H9 (cell line): ENCODE results near the gene PPIP5K2. TPM values are rescaled to one million over a fixed set of nuclear protein-coding genes. Genes with fewer than 3 reads are reported as not detected.
A peak's percentile ranks its signal among the peaks of the same experiment; 100 is the strongest.

Source experiments
- DNase-seq: peaks from one replicate; pipeline ENCODE4 v3.0.0-alpha.2; 2017
- H2AFZ ChIP-seq: one replicate; pipeline ENCODE4 v1.6.1; 2013; ENCODE audit warnings: mild to moderate bottlenecking, low read length, control low read depth, moderate library complexity
- H2AK5ac ChIP-seq: 2 replicates; pipeline ENCODE4 v1.6.1; 2013; ENCODE audit warnings: low read length, control low read depth, mixed read lengths; ENCODE audit not compliant: insufficient read length
- H2BK120ac ChIP-seq: one replicate; pipeline ENCODE4 v1.6.1; 2013; ENCODE audit warnings: low read depth, mild to moderate bottlenecking, low read length, control low read depth, inconsistent platforms; ENCODE audit not compliant: poor library complexity, severe bottlenecking
- H2BK12ac ChIP-seq: 2 replicates; pipeline ENCODE4 v1.6.1; 2013; ENCODE audit warnings: low read length, control low read depth, mixed read lengths, low read depth; ENCODE audit not compliant: insufficient read length
- H2BK15ac ChIP-seq: 2 replicates; pipeline ENCODE4 v1.6.1; 2013; ENCODE audit warnings: low read depth, low read length, control low read depth
- H2BK20ac ChIP-seq: one replicate; pipeline ENCODE4 v1.6.1; 2013; ENCODE audit warnings: low read depth, mild to moderate bottlenecking, low read length, control low read depth, inconsistent platforms; ENCODE audit not compliant: poor library complexity, severe bottlenecking
- H2BK5ac ChIP-seq: 2 replicates; pipeline ENCODE4 v1.6.1; 2013; ENCODE audit warnings: low read length, control low read depth, mixed read lengths; ENCODE audit not compliant: insufficient read length
- H3K14ac ChIP-seq: 2 replicates; pipeline ENCODE4 v1.6.1; 2013; ENCODE audit warnings: low read length, control low read depth; ENCODE audit not compliant: insufficient read depth
- H3K18ac ChIP-seq: 2 replicates; pipeline ENCODE4 v1.6.1; 2013; ENCODE audit warnings: low read depth, mild to moderate bottlenecking, mixed read lengths, low read length, control low read depth; ENCODE audit not compliant: insufficient read length
- H3K23ac ChIP-seq: 2 replicates; pipeline ENCODE4 v1.6.1; 2013; ENCODE audit warnings: low read length, control low read depth, mixed read lengths, low read depth; ENCODE audit not compliant: insufficient read length
- H3K23me2 ChIP-seq: 2 replicates; pipeline ENCODE4 v1.6.1; 2013; ENCODE audit warnings: low read depth, mild to moderate bottlenecking, mixed read lengths, low read length, control low read depth; ENCODE audit not compliant: insufficient read length, poor library complexity, severe bottlenecking
- H3K27ac ChIP-seq: 2 replicates; pipeline ENCODE4 v1.5.1; 2013; ENCODE audit warnings: low read length, control low read depth, mixed read lengths, low read depth; ENCODE audit not compliant: insufficient read length
- H3K27me3 ChIP-seq: 2 replicates; pipeline ENCODE4 v1.6.1; 2013; ENCODE audit warnings: low read length, control low read depth, inconsistent platforms; ENCODE audit not compliant: insufficient read depth
- H3K4ac ChIP-seq: 2 replicates; pipeline ENCODE4 v1.6.1; 2013; ENCODE audit warnings: low read depth, mild to moderate bottlenecking, control low read depth, inconsistent platforms, low read length, moderate library complexity
- H3K4me1 ChIP-seq: 2 replicates; pipeline ENCODE4 v1.6.1; 2013; ENCODE audit warnings: low read length, control low read depth, inconsistent platforms; ENCODE audit not compliant: insufficient read depth
- H3K4me2 ChIP-seq: 2 replicates; pipeline ENCODE4 v1.6.1; 2013; ENCODE audit warnings: low read length, control low read depth, mixed read lengths; ENCODE audit not compliant: insufficient read length, insufficient read depth
- H3K56ac ChIP-seq: 2 replicates; pipeline ENCODE4 v1.6.1; 2013; ENCODE audit warnings: low read depth, mild to moderate bottlenecking, mixed read lengths, low read length, control low read depth; ENCODE audit not compliant: insufficient read length
- H3K79me1 ChIP-seq: 2 replicates; pipeline ENCODE4 v1.6.1; 2013; ENCODE audit warnings: low read depth, mild to moderate bottlenecking, moderate library complexity, low read length, control low read depth, inconsistent platforms; ENCODE audit not compliant: insufficient read depth, poor library complexity, severe bottlenecking
- H3K79me2 ChIP-seq: 2 replicates; pipeline ENCODE4 v1.6.1; 2013; ENCODE audit warnings: low read length, control low read depth, inconsistent platforms; ENCODE audit not compliant: insufficient read depth
- H3K9ac ChIP-seq: 2 replicates; pipeline ENCODE4 v1.6.1; 2013; ENCODE audit warnings: low read length, control low read depth, mixed read lengths; ENCODE audit not compliant: insufficient read length; ENCODE audit errors: extremely low read depth
- H3K9me3 ChIP-seq: one replicate; pipeline ENCODE4 v1.6.1; 2013; ENCODE audit warnings: low read depth, low read length, inconsistent platforms; ENCODE audit not compliant: control insufficient read depth
- H3T11ph ChIP-seq: one replicate; pipeline ENCODE4 v1.6.1; 2013; ENCODE audit warnings: mild to moderate bottlenecking, low read length, control low read depth, inconsistent platforms
- H4K20me1 ChIP-seq: one replicate; pipeline ENCODE4 v1.6.1; 2013; ENCODE audit not compliant: control insufficient read depth, insufficient read length, insufficient read depth
- H4K5ac ChIP-seq: 2 replicates; pipeline ENCODE4 v1.6.1; 2013; ENCODE audit warnings: low read depth, mild to moderate bottlenecking, mixed read lengths, low read length, control low read depth; ENCODE audit not compliant: insufficient read length
- H4K8ac ChIP-seq: replicated peaks from 2 replicates; pipeline ENCODE4 v1.6.1; 2013; ENCODE audit warnings: low read length, control low read depth, mixed read lengths, low read depth; ENCODE audit not compliant: insufficient read length
- H4K91ac ChIP-seq: 2 replicates; pipeline ENCODE4 v1.6.1; 2013; ENCODE audit warnings: low read depth, mild to moderate bottlenecking, moderate library complexity, mixed read lengths, low read length, control low read depth; ENCODE audit not compliant: insufficient read length
- H3K27ac Mint-ChIP-seq, 3 experiments: 2 replicates in 2 of 3; 3 replicates in 1 of 3; pipeline ENCODE4 v1.8.0; 2020 to 2021; ENCODE audit warnings: mixed read lengths in 3 of 3, mild to moderate bottlenecking in 1 of 3, moderate library complexity in 1 of 3
- H3K27me3 Mint-ChIP-seq: 2 replicates; pipeline ENCODE4 v1.8.0; 2021; ENCODE audit warnings: low read depth, mild to moderate bottlenecking, moderate library complexity, mixed read lengths
- H3K36me3 Mint-ChIP-seq, 3 experiments: 2 replicates in 2 of 3; 3 replicates in 1 of 3; pipeline ENCODE4 v1.8.0; 2020 to 2021; ENCODE audit warnings: low read depth in 3 of 3, mixed read lengths in 3 of 3; ENCODE audit not compliant: insufficient read depth in 1 of 3
- H3K4me1 Mint-ChIP-seq, 2 experiments: 2 replicates each; pipeline ENCODE4 v1.8.0; 2020; ENCODE audit warnings: mixed read lengths in 2 of 2
- H3K4me3 Mint-ChIP-seq, 2 experiments: 2 replicates in 1 of 2; 3 replicates in 1 of 2; pipeline ENCODE4 v1.8.0; 2020 to 2021; ENCODE audit warnings: mild to moderate bottlenecking in 2 of 2, mixed read lengths in 2 of 2, moderate library complexity in 1 of 2
- H3K9me3 Mint-ChIP-seq, 2 experiments: 2 replicates in 1 of 2; 3 replicates in 1 of 2; pipeline ENCODE4 v1.8.0; 2020; ENCODE audit warnings: mild to moderate bottlenecking in 2 of 2, mixed read lengths in 2 of 2, moderate library complexity in 1 of 2
- CTCF ChIP-seq: fragments of 200-600 bp; sonication (generic); conservative IDR thresholded peaks from 3 replicates; pipeline ENCODE4 v1.8.0; 2021; ENCODE audit warnings: antibody characterized with exemption, mild to moderate bottlenecking
- WGBS: extraction: QIAGEN DNeasy Blood & Tissue Kit; methylation state at CpG from one replicate; pipeline ENCODE4 v1.1.7; 2013; ENCODE audit warnings: missing lambda C conversion rate, low lambda C conversion rate, mixed read lengths; ENCODE audit not compliant: insufficient read length; ENCODE audit errors: extremely low coverage; 5-methylcytosine and 5-hydroxymethylcytosine counted together
- total RNA-seq: library from RNA; stranded (reverse); gene quantifications from 2 replicates; pipeline ENCODE4 v1.2.1, GENCODE V29; 2021

PPIP5K2 gene
- total RNA-seq, 1 experiment from 2014 or later: 43.8 TPM

- no peak overlapping the region for H3K27ac Mint-ChIP-seq
- Histone ChIP-seq H2AFZ (no peak overlapping the region), H2BK120ac (no peak overlapping the region)
These were observed 2.1 kb downstream of the PPIP5K2 start for GRCh38 chr5:103122242-103122641.

More at GRCh38 chr5:103122242-103122641, 2.1 kb downstream of the PPIP5K2 start:
- H3K4me1 Mint-ChIP-seq: peaks cover 15 to 17% of the 10 kb centered on the region in 2 experiments
- H3K23me2 ChIP-seq: peaks cover 4% of the 10 kb centered on the region
- no peak overlapping the region for H2BK20ac ChIP-seq
- H3K4me3 Mint-ChIP-seq: no peak overlapping the region
- H3K4ac ChIP-seq: no peak overlapping the region
- TF ChIP-seq CTCF: no peak
- no peaks in the 10 kb centered on the region for H3K9me3 ChIP-seq
- H3K4me2 ChIP-seq: no peak overlapping the region
- no peak overlapping the region for H3T11ph ChIP-seq
- no peaks in the 10 kb centered on the region for H3K4me1 ChIP-seq
- no peak overlapping the region for H3K18ac ChIP-seq
- H2BK5ac ChIP-seq: no peak overlapping the region
- no peaks in the 10 kb centered on the region for H3K27me3 Mint-ChIP-seq
- peak overlapping the region; percentile 22 for H3K9ac ChIP-seq
- no peaks in the 10 kb centered on the region for H3K27me3 ChIP-seq
- no CpG with 5 or more reads among the region's 3 CpGs for WGBS
- DNase-seq: no peak
- no peak overlapping the region for H4K5ac ChIP-seq
- no peaks in the 10 kb centered on the region for H3K9me3 Mint-ChIP-seq
- H3K14ac ChIP-seq: no peak overlapping the region
- H2BK12ac ChIP-seq: no peak overlapping the region
- H4K91ac ChIP-seq: no peak overlapping the region
- no peaks in the 10 kb centered on the region for H3K79me1 ChIP-seq
- H3K23ac ChIP-seq: no peak overlapping the region
- no peak overlapping the region for H4K8ac ChIP-seq
- H2BK15ac ChIP-seq: no peak overlapping the region
- no peak overlapping the region for H2AK5ac ChIP-seq
- peaks cover 0 to 2% (median 0%) of the 10 kb centered on the region in 3 experiments; a peak in 1 of 7 replicates for H3K36me3 Mint-ChIP-seq
- no peaks in the 10 kb centered on the region for H3K79me2 ChIP-seq
- no peak overlapping the region for H3K56ac ChIP-seq
- no peak overlapping the region for H3K27ac ChIP-seq
- no peaks in the 10 kb centered on the region for H4K20me1 ChIP-seq
